Stimulated activated CD4-positive, alpha-beta T cell treated with anti-CD3 and anti-CD28 coated beads, Interleukin-1b, Interleukin-23, amount 100 ng/mL, for 48 hours (primary cell): Measurements from ENCODE around the gene MTRR.
"Not testable (repeated sequence)": the region's sequence is repeated elsewhere in the genome, so short reads cannot be mapped to it uniquely, and the experiment has no call there.

Experiments
- DNase-seq: peaks from one replicate; pipeline ENCODE4 v3.0.0-alpha.2; 2020

Gene MTRR

GRCh38 chr5:7902666-7903625 lies 34.0 kb downstream of the MTRR start:
- no peak for DNase-seq

GRCh38 chr5:7904170-7904569 lies 35.2 kb downstream of the MTRR start:
- no peak for DNase-seq

- DNase-seq = no peak
These were observed 38.7 kb downstream of the MTRR start for GRCh38 chr5:7907612-7908011.

- DNase-seq = no peak
These were observed 39.4 kb downstream of the MTRR start for GRCh38 chr5:7908317-7908716.

- no peak for DNase-seq
These were observed 41.9 kb downstream of the MTRR start for GRCh38 chr5:7910738-7911428.

- not testable (repeated sequence) for DNase-seq
These were observed 42.5 kb downstream of the MTRR start for GRCh38 chr5:7911429-7911771.

GRCh38 chr5:7916171-7916804 lies 47.3 kb downstream of the MTRR start:
- no peak for DNase-seq

GRCh38 chr5:7917130-7918123 lies 48.5 kb downstream of the MTRR start:
- no peak for DNase-seq

GRCh38 chr5:7925961-7926695 lies 57.2 kb downstream of the MTRR start:
- no peak for DNase-seq

- no peak for DNase-seq
These were observed 57.8 kb downstream of the MTRR start for GRCh38 chr5:7926720-7927119.

- peak; percentile 27 for DNase-seq
These were observed 58.8 kb downstream of the MTRR start for GRCh38 chr5:7927466-7928375.

- DNase-seq = no peak
These were observed 61.1 kb downstream of the MTRR start for GRCh38 chr5:7930011-7930410.

GRCh38 chr5:7941692-7942091 lies 72.7 kb downstream of the MTRR start:
- DNase-seq = no peak

GRCh38 chr5:7947301-7947700 lies 78.4 kb downstream of the MTRR start:
- no peak for DNase-seq
